ENCODE results near the gene SEPTIN5.
"Not testable (repeated sequence)": the region's sequence is repeated elsewhere in the genome, so short reads cannot be mapped to it uniquely, and the experiment has no call there.

The SEPTIN5 gene

GRCh38 chr22:19723232-19723982 lies 9.1 kb downstream of the SEPTIN5 start, which contains the start of gene GP1BB:
Gene GP1BB (plus strand): TSS chr22:19723539. CDS start chr22:19723570, 31 bp downstream.
- TF ChIP-seq CTCF (IDR thresholded peaks at IDR 0.05; ENCODE audit: unreplicated experiment in 3 of 3) = peak in 1 of 3 experiments; percentile 20
- peaks cover 8% of the 10 kb centered on the region for H3K9me3 Mint-ChIP-seq
- peaks cover 26% of the 10 kb centered on the region for H3K36me3 Mint-ChIP-seq (ENCODE audit: low read depth)
- H3K4me3 Mint-ChIP-seq = peak within 1 kb of the TSS; percentile 66 to 76 (median 69)
- H3K27ac Mint-ChIP-seq = peak within 1 kb of the TSS in 1 of 3 experiments; percentile 64
- peaks cover 86% of the 10 kb centered on the region for H3K27me3 Mint-ChIP-seq (ENCODE audit: low read depth)
- H3K4me1 Mint-ChIP-seq = peaks cover 23% of the 10 kb centered on the region

- peaks cover 8% of the 10 kb centered on the region for H3K9me3 Mint-ChIP-seq
- peak in 1 of 3 experiments; percentile 2 for TF ChIP-seq CTCF (IDR thresholded peaks at IDR 0.05; ENCODE audit: unreplicated experiment in 3 of 3)
- peaks cover 26% of the 10 kb centered on the region for H3K36me3 Mint-ChIP-seq (ENCODE audit: low read depth)
- peak overlapping the region in 2 of 3 experiments; percentile 54 to 60 for H3K4me3 Mint-ChIP-seq
- no peak overlapping the region for H3K27ac Mint-ChIP-seq
- peaks cover 22% of the 10 kb centered on the region for H3K4me1 Mint-ChIP-seq
- H3K27me3 Mint-ChIP-seq (ENCODE audit: low read depth) = peaks cover 92% of the 10 kb centered on the region
These were observed 9.9 kb downstream of the SEPTIN5 start for GRCh38 chr22:19723983-19724827.

GRCh38 chr22:19724927-19725661 lies 10.8 kb downstream of the SEPTIN5 start:
- Mint-ChIP-seq H3K4me3 (peak overlapping the region; percentile 32 to 56 (median 38)), H3K4me1 (peaks cover 13% of the 10 kb centered on the region), H3K27me3 (ENCODE audit: low read depth) (peaks cover 91% of the 10 kb centered on the region), H3K36me3 (ENCODE audit: low read depth) (peaks cover 18% of the 10 kb centered on the region), H3K27ac (no peak overlapping the region), H3K9me3 (peaks cover 8% of the 10 kb centered on the region)
- no peak for TF ChIP-seq CTCF (IDR thresholded peaks at IDR 0.05; ENCODE audit: unreplicated experiment in 3 of 3)

GRCh38 chr22:19726064-19726788 lies 11.9 kb downstream of the SEPTIN5 start:
- H3K27me3 Mint-ChIP-seq (ENCODE audit: low read depth) = peaks cover 88% of the 10 kb centered on the region
- not testable (repeated sequence) for H3K4me1 Mint-ChIP-seq; H3K4me3 Mint-ChIP-seq; H3K27ac Mint-ChIP-seq; H3K36me3 Mint-ChIP-seq (ENCODE audit: low read depth); H3K9me3 Mint-ChIP-seq

- Mint-ChIP-seq H3K4me1 (peaks cover 5% of the 10 kb centered on the region), H3K27ac (no peak overlapping the region), H3K9me3 (peaks cover 8% of the 10 kb centered on the region), H3K27me3 (ENCODE audit: low read depth) (peaks cover 81% of the 10 kb centered on the region), H3K4me3 (peak overlapping the region; percentile 33 to 55 (median 50)), H3K36me3 (ENCODE audit: low read depth) (peaks cover 4% of the 10 kb centered on the region)
- no peak for TF ChIP-seq CTCF (IDR thresholded peaks at IDR 0.05; ENCODE audit: unreplicated experiment in 3 of 3)
These were observed 13.2 kb downstream of the SEPTIN5 start for GRCh38 chr22:19727310-19728150.
